Tibial artery (tissue), 4 donors: ENCODE measurements around the gene HELZ2.

Experiments used
- DNase-seq, 2 donors: peaks; one replicate each; pipeline ENCODE4 v3.0.0-alpha.2; 2019
- H3K27ac ChIP-seq, 2 donors: fragments of 200-600 bp; sonication (generic) in 1 of 2; 1 replicate in 1 of 2; 2 replicates in 1 of 2; pipeline ENCODE4 v1.5.1; 2018 to 2019; ENCODE audit warnings: mild to moderate bottlenecking in 1 of 2
- H3K27me3 ChIP-seq, 2 donors: fragments of 200-600 bp; sonication (generic) in 1 of 2; one replicate each; pipeline versions ENCODE4 v1.5.1 to v1.6.0; 2016 to 2019
- H3K36me3 ChIP-seq, 3 donors: fragments of 200-600 bp; sonication (generic) in 2 of 3; one replicate each; pipeline ENCODE4 v1.5.1; 2016 to 2019; ENCODE audit warnings: mild to moderate bottlenecking in 2 of 3
- H3K4me1 ChIP-seq, 4 donors: fragments of 200-600 bp; sonication (generic) in 2 of 4; 1 replicate in 3 of 4; 2 replicates in 1 of 4; pipeline ENCODE4 v1.5.1; 2016 to 2019
- H3K4me3 ChIP-seq, 2 donors: fragments of 200-600 bp; sonication (generic) in 1 of 2; 1 replicate in 1 of 2; 2 replicates in 1 of 2; pipeline ENCODE4 v1.5.1; 2018 to 2019; ENCODE audit warnings: mild to moderate bottlenecking in 2 of 2
- H3K9me3 ChIP-seq, 3 donors: fragments of 200-600 bp; sonication (generic) in 1 of 3; one replicate each; pipeline ENCODE4 v1.5.1; 2016 to 2019
- CTCF ChIP-seq, 2 experiments: fragments of 200-600 bp in 1 of 2; fragments of 450-650 bp in 1 of 2; IDR thresholded peaks; one replicate each; pipeline ENCODE4 v1.5.1; 2017 to 2019; ENCODE audit warnings: antibody characterized with exemption in 2 of 2, mild to moderate bottlenecking in 1 of 2, moderate library complexity in 1 of 2
- intact Hi-C: fragments of 100-400 bp; cut with DNase I; formaldehyde crosslinking; loops from one replicate; pipeline ENCODE4 v1.15.0; 2023; ENCODE audit warnings: low total_unique reads

Gene HELZ2

DNA sequence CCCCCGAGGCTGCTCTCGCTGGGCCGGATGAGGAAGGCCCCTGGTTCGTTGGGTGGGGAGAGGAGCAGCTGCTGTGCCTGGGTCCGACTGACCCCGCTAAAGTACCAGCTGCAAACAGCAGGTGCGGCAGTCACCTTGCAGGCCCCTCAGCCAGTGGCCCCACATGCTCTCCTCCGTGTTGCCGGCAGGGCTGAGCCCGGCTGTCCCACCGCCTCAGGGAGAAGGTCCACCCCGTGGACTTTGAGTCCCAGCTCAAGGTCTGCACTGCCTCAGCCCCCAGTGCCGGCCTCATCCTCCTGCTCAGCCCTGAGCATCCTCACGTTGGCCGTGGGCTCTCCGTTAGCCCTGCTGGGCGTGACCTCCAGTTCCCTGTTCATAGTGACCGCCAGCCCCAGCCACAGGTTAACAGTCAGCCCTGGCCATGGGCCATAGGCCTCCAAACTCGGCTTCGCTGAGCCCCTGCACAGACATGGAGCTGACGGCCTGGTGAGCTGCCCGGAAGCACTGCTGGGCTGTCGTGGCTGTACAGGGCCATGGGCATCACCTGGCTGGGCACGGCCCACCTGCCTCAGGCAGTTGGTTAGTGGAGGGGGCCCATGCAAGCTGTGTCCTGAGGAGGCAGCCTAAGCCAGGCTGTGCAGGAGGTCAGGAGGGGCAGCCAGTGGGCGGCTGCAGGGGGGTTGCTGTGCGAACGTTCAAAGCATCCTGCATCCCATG, 29.6 kb downstream of the HELZ2 start:
- Histone ChIP-seq H3K4me3 (no peak overlapping the region), H3K27ac (no peak overlapping the region), H3K36me3 (no peaks in the 10 kb centered on the region), H3K27me3 (peaks cover 0 to 80% of the 10 kb centered on the region in 2 donors), H3K9me3 (no peaks in the 10 kb centered on the region), H3K4me1 (peaks cover 0 to 5% (median 0%) of the 10 kb centered on the region in 4 donors)
- DNase-seq, result no peak
- intact Hi-C loops, result no loop called here
- TF ChIP-seq CTCF (IDR thresholded peaks at IDR 0.05), result no peak

DNA sequence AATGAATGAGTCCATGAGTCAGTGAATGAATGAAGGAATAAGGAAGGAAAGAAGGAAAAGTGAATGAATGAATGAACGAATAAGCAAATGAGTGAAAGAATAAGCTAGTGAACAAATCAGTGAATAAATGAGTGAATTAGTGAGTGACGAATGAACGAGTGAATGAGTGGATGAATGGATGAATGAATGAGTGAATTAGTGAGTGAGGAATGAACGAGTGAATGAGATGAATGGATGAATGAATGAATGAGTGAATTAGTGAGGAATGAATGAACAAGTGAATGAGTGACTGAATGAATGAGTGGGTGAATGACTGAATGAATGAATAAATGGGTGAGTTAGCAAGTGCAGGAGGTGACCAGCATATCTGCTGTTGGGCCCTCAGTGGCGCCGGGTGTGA, 30.3 kb downstream of the HELZ2 start:
- peaks cover 0 to 5% (median 0%) of the 10 kb centered on the region in 4 donors for H3K4me1 ChIP-seq
- H3K36me3 ChIP-seq, result no peaks in the 10 kb centered on the region
- TF ChIP-seq CTCF (IDR thresholded peaks at IDR 0.05), result no peak
- no peak for DNase-seq
- H3K27me3 ChIP-seq, result peaks cover 0 to 81% of the 10 kb centered on the region in 2 donors
- H3K4me3 ChIP-seq, result no peak overlapping the region
- no peak overlapping the region for H3K27ac ChIP-seq
- no peaks in the 10 kb centered on the region for H3K9me3 ChIP-seq
- intact Hi-C loops, result no loop called here

GRCh38 chr20:63543131-63543530, 30.9 kb downstream of the HELZ2 start:
- intact Hi-C loops, result no loop called here
- H3K4me1 ChIP-seq, result peaks cover 0 to 10% (median 2%) of the 10 kb centered on the region in 4 donors
- peaks cover 0 to 80% of the 10 kb centered on the region in 2 donors for H3K27me3 ChIP-seq
- H3K27ac ChIP-seq, result no peak overlapping the region
- H3K9me3 ChIP-seq, result no peaks in the 10 kb centered on the region
- no peak for TF ChIP-seq CTCF (IDR thresholded peaks at IDR 0.05)
- no peak for DNase-seq
- H3K4me3 ChIP-seq, result no peak overlapping the region
- no peaks in the 10 kb centered on the region for H3K36me3 ChIP-seq

GRCh38 chr20:63542696-63543095, 31.3 kb downstream of the HELZ2 start:
- no peak for TF ChIP-seq CTCF (IDR thresholded peaks at IDR 0.05)
- H3K4me1 ChIP-seq, result peaks cover 0 to 14% (median 6%) of the 10 kb centered on the region in 4 donors
- peaks cover 0 to 77% of the 10 kb centered on the region in 2 donors for H3K27me3 ChIP-seq
- intact Hi-C loops, result no loop called here
- no peak overlapping the region for H3K4me3 ChIP-seq
- no peaks in the 10 kb centered on the region for H3K9me3 ChIP-seq
- DNase-seq, result no peak
- H3K27ac ChIP-seq, result no peak overlapping the region
- no peaks in the 10 kb centered on the region for H3K36me3 ChIP-seq

DNA sequence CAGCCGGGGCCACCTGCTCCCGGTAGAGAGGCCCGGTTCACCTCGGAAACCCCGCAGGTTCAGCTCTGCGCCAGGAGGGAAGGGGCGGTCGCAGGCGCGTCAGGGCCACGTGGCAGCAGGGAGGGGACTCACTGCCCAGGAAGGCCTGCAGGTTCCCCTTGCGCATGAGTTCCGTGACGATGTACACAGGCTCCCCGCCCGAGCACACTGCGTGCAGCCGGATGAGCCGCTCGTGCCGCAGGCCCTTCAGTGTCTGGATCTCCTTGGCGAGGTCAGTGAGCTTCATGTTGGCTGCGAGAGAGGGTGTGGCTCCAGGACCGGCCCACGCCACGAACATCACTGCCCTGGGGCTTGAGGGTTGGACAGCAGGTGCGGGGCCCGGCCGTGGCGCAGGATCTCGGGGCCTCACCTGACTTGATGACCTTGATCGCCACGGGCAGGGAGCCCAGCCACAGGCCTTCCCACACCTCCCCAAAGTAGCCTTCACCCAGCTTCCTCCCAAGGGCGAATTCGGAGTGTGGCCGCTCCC, 31.9 kb downstream of the HELZ2 start:
- no peak overlapping the region for H3K4me3 ChIP-seq
- TF ChIP-seq CTCF (IDR thresholded peaks at IDR 0.05), result no peak
- DNase-seq, result no peak
- H3K9me3 ChIP-seq, result no peaks in the 10 kb centered on the region
- no peaks in the 10 kb centered on the region for H3K36me3 ChIP-seq
- peaks cover 0 to 77% of the 10 kb centered on the region in 2 donors for H3K27me3 ChIP-seq
- peaks cover 0 to 16% (median 8%) of the 10 kb centered on the region in 4 donors for H3K4me1 ChIP-seq
- no peak overlapping the region for H3K27ac ChIP-seq
- intact Hi-C loops, result no loop called here
